ENCODE results near the gene ZFPL1.
"Not testable (repeated sequence)": the region's sequence is repeated elsewhere in the genome, so short reads cannot be mapped to it uniquely, and the experiment has no call there.

Gene ZFPL1

DNA sequence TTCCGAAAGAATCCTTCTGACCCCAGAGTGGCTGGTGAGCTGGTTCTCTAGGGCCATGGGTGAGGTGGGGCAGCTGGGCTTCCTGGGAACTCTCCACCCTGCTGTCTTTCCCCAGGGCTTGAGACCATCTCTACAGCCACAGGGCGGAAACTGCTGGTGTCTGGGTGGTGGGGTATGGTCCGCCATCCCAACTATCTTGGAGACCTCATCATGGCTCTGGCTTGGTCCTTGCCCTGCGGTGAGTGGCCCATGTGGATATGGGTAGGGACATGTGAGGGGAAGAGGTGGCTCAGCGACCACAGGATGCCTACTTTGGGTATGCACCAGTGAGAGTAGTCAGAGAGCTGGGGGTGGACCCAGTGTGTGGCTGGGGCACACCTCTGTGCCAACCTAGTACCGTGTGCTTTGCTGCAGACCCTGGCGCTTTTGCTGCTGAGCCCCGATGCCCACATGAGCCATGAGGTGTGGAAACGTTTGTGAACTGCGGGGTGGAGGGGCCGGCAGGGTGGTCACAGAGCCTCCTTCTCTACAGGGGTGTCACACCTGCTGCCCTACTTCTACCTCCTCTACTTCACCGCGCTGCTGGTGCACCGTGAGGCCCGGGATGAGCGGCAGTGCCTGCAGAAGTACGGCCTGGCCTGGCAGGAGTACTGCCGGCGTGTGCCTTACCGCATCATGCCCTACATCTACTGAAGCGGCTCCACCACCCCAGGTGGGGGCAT, 31.5 kb downstream of the ZFPL1 start:
- no peak for DNase-seq (ENCODE audit: low spot score)

DNA sequence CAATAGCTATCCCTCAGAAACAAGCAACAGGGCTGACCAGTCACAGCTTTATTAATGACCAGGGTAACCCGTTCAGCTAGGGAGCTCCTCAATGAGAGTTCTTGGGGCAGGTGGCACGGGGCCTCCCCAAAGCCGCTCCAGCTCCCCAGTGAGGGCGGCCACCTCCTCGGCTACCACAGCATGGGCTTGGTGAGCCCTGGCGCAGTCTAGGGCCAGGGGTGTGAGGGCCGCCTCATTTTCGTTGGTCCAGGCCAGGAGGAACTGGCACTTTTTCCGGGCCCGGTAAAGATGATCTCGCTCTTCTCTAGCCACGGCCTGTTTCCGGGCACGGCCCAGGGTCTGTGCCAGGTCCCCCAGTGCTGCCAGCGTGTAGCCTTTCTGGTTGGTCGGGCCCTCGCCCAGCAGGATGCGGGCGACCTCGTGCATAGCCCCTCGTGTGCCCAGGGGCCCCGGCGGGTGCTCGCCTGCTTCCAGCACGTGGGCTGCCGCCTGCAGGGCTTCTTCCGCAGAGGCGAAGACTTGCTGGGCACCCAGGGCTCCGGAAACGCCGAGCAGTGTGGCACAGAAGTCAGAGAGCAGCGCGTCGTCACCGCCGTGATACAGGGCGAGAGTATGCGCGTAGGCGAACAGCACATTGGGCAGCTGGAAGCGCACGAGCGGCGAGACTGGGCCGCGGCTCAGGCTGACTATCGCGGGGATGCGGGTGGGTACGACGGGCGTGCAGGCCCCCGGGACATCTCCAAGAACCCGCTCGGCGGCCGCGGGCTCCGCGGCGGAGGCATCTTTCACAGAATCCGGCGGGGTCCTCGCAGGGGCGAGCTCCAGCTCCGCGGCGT, 32.6 kb downstream of the ZFPL1 start:
- no peak for DNase-seq (ENCODE audit: low spot score)

DNA sequence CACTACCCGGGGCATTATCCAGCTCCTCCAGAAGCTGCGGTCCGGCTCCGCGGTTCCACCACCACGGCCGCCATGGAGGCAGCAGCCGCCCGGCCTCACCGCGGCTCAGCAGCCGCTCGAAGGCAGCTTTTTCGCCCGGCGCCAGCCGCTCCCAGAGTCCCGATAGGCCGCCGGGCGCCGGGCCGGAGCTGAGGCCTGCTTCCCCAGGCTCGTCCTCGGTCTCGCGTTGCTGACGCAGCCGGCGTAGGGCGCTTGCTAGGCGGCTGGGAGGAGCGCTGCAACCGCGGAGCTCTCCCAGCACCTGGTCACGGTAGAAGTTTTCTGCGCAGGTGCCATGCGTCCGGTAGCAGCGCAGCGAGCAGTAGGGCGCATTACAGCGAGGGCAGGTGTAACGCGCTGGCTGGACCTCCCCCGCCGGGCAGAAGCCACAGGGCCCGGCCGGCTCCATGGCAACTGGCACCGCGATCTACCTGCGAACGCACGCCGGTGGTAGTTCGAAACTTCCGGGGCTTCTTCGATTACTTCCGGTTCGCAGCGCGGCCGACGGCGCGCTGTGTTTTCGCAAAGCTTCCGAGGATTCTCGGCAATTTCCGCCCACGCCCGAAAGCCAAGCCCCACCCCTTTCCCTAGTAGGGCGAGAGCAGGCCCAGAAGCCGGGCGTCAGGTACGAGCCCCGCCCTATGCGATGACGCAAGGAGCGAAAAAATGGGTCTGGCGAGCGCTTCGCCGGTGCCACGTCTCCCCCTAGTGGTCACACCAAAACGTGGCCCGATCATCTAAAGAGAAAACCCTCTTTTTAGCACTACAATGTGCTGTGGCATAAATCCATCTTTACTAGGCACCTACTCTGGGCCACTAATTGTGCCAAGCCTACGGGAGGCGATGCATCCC, 33.4 kb downstream of the ZFPL1 start, which contains the start of gene ZNHIT2:
Gene ZNHIT2, minus strand, starts transcription at position 496 of the 891 bp plus-strand sequence. Its CDS starts 48 bp downstream, at position 448.
- peak; percentile 95 for DNase-seq (ENCODE audit: low spot score)

DNA sequence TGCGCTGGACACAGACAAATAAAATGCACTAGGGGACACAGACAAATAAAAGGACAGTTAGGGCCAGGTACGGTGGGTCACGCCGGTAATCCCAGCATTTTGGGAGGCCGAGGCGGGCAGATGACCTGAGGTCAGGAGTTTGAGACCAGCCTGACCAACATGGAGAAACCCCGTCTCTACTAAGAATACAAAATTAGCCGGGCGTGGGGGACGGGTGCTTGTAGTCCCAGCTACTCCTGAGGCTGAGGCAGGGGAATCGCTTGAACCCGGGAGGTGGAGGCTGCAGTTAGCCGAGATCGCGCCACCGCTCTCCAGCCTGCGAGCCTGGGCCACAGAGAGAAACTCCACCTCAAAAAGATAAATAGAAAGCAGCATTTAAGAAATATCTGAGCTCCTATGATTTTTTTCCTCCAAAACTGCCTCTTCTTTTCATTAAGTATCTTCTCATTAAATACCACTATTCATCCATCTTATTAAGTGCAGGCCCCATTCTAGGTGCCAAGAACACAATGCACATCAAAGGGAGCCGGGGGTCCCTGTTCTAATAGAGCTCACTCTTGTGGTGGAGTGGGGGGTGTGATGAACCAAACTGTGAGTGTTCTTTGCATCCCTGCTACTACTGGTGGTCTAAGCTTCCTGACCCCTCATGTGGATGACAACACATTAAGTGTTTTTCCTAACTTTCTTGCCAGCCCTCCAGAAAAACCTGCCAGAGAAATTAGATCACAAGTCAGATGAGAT, 34.2 kb downstream of the ZFPL1 start:
- DNase-seq (ENCODE audit: low spot score), result no peak

DNA sequence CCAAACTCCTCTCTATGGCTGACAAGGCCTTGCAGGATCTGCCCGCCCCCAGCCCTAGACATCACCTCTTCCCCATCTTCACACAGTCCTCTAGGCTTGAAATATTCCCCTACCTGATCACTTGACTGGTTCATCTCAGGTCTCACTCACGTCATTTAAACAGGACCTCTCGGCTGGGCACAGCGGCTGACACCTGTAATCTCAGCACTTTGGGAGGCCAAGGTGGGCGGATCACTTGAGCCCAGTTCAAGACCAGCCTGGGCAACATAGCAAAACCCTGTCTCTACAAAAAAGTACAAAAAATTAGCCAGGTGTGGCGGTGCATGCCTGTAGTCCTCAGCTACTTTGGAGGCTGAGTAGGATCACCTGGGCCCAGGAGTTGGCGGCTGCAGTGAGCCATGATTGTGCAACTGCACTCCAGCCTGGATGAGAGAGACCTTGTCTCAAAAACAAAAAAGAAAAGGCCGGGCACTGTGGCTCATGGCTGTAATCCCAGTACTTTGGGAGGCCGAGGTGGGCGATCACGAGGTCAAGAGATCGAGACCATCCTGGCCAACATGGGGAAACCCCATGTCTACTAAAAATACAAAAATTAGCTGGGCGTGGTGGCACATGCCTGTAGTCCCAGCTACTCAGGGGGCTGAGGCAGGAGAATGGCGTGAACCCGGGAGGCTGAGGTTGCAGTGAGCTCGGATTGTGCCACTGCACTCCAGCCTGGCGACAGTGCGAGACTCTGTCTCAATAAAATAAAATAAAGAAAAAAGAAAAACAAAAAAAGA, 35.1 kb downstream of the ZFPL1 start:
- DNase-seq (ENCODE audit: low spot score), result not testable (repeated sequence)

DNA sequence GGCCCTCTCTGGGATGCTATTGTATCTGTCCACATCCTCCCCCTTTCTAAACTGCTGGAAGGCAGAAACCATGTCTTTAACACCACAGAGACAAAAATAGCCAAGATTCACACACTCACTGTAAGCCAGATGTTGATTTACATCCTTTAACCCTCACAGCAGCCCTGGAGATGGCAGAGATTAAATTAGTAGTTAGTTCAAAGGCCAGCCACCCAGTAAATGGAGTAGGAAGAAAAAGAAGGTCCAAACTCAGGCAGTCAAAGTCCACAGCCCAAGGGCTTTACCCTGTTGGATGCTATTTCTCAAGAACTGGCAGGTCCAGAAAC, 35.6 kb downstream of the ZFPL1 start:
- no peak for DNase-seq (ENCODE audit: low spot score)

DNA sequence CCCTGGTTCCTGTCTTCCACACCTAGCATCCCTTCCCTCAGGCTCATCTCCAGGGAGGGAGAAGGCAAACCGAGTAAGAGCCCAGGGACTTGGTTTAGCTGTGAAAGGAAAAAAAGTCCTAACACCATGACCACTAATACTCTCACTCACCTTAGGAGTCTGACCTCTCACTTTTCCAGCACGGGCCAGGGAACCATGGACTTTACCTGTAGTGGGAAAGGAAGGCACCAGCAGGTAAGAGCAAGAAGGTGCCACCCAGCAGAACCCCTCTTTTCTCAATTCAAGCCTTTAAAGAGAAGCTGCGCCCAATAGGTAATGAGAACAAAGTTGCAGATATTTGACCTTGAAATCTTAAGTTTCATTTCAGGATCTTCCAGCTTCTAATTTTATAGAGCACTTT, 36.8 kb downstream of the ZFPL1 start:
- no peak for DNase-seq (ENCODE audit: low spot score)

DNA sequence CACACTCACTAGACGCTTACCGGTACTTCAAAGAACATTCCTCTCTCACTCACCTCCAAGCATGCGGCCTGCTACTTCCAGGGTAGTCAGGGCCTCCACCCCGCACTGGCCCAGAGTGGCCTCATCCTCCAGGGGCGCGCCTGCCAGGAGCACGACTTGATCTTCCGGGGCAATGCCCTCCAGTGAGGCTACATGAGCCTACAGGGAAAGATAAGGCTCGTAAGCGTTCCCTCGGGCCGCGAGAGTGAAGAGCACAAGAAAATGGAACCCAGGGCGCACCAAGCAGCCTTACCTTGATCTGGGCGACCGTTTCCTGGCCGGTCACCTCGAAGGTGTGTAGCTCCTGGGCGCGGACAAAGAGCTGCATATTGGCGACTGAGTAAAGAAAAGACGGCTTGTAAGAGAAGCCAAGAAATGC, 37.4 kb downstream of the ZFPL1 start:
- DNase-seq (ENCODE audit: low spot score), result no peak

DNA sequence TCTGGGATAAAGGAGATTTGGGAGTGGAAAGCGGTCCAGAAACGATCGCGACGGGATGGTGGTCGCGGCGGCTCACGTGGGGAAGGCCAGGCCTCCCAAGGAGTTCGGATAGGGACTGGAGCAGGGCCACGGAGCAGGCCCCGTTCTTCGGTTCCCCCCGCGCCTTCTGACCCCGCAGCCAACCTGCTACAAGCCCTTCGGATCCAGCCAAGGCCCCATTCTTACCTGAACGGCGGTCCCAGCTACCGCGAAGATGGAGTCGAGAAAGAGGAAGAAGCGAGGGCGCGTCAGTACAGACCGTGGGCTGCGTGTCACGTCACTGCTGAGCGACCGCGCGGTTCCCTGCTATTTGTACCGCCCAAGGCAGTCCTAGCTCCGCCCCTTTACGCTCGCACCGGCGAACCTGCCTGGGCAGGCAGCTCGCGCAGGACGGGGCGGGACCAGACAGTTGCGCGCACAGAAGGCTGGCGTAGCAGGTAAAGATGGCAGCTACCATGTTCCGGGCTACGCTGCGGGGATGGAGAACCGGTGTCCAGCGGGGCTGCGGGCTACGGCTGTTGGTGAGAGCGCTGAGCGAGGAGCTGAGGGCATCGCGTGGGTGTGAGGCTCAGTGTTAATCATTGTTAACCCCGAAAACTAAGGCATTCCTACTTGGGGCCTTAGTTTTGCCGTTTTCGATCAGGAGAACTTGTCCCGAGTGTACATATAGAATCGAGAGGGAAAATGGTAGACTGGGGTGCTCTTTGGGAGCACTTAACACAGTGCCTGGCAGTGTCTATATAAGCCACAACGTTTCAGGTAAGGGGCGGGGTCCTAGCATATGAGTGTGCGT, 38.1 kb downstream of the ZFPL1 start, which contains the start of the genes FAU and MRPL49:
Gene FAU, minus strand, starts transcription at position 270 of the 832 bp plus-strand sequence. CDS start 321 bp downstream, outside the sequence.
Gene MRPL49, plus strand, starts transcription at position 457 of the 832 bp plus-strand sequence. Its CDS starts 26 bp downstream, at position 483.
- DNase-seq (ENCODE audit: low spot score), result peak; percentile 95

DNA sequence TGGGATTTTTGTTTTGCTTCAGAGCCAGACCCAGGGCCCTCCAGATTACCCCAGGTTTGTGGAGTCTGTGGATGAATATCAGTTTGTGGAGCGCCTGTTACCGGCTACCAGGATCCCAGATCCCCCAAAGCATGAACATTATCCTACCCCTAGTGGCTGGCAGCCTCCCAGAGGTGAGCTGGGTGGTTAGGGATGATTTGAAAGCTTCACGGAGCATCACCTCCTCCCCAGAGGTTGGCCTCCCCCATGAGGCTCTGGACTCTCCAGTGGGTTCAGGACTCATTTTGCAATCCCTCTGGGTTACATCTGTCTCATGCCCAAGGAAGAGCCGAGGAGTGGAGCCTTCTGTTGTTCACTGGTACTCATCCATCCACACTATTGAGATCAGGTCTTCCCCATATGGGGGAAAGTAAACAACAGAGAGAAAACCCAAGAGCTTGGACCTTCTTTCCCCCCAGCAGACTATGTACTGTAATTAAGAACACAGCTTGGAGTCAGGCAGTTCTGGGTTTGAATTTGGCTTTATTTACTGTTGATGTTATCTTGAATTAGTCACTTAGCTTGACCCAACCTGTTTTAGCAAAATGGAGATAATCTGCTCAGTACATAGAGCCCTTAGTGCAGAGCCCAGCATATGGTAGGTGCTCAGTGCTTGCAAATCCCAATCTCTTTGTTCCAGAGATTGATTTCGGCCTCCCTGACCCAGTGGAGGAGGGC, 40.6 kb downstream of the ZFPL1 start:
- no peak for DNase-seq (ENCODE audit: low spot score)

DNA sequence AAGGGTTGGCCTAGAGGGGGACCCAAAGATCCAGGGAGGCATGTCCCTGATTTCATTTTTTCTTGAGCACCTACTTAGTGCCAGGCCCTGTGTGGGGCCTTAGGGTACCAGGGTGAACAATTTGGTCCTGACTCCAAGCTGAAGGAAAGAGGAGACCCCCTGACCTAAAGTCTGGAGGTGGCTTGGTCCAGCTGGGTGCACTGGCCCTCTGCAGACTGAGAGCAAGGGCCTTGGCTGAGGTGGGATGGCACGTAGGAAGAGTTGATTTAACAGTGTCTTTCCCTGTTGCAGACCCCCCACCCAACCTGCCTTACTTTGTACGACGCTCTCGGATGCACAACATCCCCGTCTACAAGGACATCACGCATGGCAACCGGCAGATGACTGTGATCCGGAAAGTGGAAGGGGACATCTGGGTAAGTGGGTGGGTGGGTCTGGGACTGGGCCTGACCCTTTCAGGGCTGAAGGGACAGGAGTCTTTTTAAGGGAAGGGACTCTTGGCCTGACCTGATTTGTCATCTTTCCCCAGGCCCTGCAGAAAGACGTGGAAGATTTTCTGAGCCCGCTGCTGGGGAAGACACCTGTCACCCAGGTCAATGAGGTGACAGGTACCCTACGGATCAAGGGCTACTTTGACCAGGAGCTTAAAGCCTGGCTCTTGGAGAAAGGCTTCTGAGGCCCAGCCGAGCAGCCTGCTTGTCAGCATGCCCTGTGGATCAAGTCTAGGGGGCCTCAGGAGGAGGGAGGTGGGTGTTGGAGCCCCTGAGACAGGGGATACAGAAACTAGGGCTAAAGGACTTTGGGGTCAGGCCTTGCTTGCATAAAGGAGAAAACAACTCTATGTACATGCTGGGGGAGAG, 41.4 kb downstream of the ZFPL1 start:
- DNase-seq (ENCODE audit: low spot score), result no peak

DNA sequence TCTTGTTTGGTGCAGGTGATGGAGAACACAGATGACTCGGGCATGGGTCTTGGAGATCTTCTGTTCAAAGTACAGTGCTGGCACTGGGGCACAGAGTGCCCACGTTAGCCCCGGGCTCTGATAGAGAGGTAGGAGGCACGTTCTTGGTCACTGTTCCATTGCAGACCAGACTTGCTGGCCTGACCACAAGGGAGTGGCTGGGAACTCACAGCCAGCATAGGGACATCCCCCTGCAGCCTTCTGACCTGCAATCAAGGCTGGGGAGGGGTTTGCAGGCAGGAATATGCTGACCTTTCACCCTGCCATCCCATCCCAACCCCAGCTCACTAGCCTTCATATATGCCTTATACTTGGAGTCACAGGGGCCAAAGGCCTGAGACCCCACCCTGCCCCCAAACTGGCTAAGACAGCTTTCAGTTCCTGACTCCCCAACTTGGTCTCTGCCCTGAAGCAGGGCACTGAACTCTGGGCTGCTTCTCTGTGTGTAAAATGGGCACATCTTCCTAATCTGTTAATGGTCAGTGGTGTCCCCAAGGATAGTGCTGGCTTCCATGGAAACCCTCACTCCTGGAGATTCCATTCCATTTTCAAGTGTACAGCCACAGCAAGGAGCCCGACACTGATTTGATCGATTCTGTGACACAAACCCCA, 42.7 kb downstream of the ZFPL1 start:
- no peak for DNase-seq (ENCODE audit: low spot score)

DNA sequence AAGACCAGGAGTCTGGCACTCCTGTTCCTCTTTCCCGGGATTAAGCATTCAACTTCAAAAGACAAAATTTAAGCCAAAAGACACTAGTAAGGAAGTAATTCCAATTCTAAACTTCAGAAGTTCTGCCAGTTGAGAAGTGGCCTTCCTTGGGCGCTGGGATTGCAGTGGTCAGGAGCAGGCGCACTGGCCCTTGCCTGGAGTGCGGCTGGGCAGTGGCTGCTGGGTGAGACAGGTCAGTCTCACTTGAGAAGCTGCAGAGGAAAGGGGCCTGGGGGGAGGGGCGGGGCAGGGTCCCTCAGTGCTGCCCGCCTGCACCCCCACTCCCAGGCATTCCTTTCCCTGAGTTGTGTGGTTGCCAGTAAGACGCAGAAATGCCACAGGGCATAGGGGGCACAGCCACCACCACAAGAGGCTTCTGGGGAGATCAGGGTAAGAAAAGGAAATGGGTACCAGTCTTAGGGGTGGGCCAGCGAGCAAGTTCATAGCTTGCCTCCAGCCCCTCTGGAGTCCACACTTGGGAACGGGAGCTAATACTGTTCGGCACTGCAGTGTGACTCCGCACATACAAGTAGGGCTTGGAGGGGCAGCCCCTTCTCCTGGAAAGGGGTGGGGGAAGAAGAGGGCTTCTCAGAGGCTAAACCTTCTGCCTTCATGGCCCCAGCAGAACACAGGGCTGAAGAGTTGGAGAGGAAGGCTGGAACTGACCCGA, 43.6 kb downstream of the ZFPL1 start:
- DNase-seq (ENCODE audit: low spot score), result no peak

DNA sequence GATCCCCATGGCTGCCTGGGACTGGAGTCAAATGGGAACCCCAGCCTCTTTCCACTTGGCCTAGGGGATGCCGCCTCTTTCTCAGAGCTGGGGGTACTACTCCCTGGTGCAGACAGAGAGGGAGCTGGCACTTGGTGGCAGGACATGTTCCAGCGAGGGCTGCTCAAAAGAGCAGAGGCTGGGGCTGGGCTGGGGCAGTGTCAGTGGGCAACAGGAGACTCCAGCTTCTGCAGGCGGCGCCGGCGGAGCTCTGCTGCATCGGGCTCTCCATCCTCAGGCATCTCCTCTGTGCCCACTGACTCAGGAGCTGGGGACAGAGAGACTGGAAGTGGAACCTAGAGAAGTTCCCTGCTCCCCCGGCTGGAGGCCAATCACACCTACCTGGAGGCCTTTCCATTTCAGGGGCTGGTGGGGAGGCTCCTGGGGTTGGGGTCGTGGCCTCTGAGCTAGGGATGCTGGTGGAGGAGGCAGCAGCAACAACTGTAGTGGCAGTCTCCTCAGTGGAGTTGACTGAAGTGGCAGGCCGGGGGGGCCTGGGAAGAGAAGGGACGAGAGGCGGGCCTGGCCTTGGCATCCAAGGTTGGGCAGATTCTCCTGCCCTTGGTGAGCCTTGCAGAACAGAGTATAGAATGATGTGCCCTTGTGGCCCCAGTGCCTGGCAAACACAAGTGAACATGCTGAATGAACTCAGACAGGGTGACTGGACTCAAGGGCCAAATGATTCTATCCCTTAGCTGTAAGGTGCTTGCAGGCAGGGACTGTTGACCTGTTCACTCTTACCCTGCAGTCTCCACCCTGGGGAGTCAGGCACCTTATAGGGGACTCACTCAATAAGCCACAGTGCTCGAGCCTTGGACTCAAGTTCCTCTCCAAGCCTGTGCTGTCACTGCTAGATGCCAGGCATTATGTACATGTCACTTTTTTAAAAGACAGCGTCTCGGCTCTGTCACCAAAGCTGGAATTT, 44.4 kb downstream of the ZFPL1 start:
- no peak for DNase-seq (ENCODE audit: low spot score)

DNA sequence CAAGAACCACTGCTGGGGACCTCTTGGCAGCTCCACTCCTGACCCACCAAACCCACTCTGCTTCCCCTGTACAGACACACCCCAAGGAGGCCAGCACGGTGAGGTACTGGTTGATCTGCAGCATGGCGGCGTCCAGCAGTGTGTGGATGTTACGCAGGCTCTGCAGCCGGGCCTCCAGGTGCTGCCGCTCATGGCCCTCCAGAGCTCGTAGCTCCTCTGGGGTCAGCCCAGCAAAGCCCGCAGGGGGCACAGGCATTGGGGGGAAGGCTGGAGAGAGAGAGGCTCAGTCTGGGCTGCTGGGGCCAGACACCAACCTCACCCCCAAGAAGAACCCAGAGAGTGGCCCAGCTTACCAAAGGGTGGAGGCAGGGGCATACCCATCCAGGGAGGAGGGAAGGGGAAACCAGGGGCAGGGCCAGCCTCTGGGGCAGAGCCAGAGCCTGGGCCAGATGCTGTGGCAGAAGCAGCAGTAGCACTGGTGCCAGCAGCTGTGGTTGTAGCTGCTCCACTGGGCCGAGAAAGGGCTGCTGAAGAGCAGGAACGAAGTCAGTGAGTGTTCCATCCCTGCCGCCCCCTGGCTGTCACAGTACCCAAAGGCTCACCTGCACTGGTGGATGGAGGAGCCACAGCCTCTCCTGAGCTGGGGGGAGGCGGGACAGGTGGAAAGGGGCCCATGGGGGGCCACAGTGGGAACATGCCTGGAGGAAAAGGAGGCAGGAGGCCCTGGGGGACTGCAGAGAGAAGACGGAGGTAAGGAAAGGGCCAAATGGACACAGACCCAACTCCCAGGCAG, 45.8 kb downstream of the ZFPL1 start:
- no peak for DNase-seq (ENCODE audit: low spot score)
